DOHH2 (cell line): Measurements from ENCODE around the gene DIP2C.

Source experiments
- EZH2phosphoT487 ChIP-seq: fragments of 200-600 bp; sonication (generic); IDR thresholded peaks from 2 replicates; pipeline ENCODE4 v1.6.1; 2017; ENCODE audit warnings: borderline replicate concordance, mild to moderate bottlenecking, antibody characterized with exemption, low read length, moderate library complexity, mixed read lengths
- TF ChIP-seq, protein P1 (sequence below): fragments of 200-600 bp; sonication (generic); IDR thresholded peaks from one replicate; pipeline ENCODE4 v1.5.1; 2014; ENCODE audit warnings: antibody characterized with exemption, mild to moderate bottlenecking, low read depth, low read length; ENCODE audit not compliant: poor library complexity, severe bottlenecking

DNA sequence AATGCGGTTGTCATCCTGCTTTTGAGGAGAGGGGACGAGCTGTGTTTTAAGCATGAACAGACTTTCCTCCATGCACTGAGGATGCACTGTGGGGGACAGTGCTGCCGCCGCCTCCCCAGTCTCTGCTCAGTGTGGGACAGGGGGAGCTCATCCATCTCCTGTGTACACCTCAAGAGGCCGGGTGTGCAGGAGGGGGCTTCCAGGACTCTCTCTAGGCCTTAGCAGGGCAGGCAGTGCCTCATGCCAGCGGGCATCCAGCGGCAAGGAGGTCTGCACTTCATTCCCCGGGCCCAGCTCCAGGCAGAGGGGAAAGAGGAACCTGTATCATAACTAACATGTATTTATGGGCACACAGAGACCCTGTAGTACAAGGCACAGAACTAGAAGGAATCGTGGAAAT lies 89.7 kb downstream of the DIP2C start:
- TF ChIP-seq, protein P1, sequence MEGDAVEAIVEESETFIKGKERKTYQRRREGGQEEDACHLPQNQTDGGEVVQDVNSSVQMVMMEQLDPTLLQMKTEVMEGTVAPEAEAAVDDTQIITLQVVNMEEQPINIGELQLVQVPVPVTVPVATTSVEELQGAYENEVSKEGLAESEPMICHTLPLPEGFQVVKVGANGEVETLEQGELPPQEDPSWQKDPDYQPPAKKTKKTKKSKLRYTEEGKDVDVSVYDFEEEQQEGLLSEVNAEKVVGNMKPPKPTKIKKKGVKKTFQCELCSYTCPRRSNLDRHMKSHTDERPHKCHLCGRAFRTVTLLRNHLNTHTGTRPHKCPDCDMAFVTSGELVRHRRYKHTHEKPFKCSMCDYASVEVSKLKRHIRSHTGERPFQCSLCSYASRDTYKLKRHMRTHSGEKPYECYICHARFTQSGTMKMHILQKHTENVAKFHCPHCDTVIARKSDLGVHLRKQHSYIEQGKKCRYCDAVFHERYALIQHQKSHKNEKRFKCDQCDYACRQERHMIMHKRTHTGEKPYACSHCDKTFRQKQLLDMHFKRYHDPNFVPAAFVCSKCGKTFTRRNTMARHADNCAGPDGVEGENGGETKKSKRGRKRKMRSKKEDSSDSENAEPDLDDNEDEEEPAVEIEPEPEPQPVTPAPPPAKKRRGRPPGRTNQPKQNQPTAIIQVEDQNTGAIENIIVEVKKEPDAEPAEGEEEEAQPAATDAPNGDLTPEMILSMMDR: no peak
- no peak for TF ChIP-seq EZH2phosphoT487
